Ishikawa (cell line): ENCODE data around the gene SH3RF3.

Experiments
- CEBPB ChIP-seq: IDR thresholded peaks from 2 replicates; pipeline ENCODE4 v1.6.1; 2012
- EP300 ChIP-seq: IDR thresholded peaks from 2 replicates; pipeline ENCODE4 v1.6.1; 2012; ENCODE audit warnings: borderline replicate concordance
- MAX ChIP-seq: IDR thresholded peaks from 2 replicates; pipeline ENCODE4 v1.6.1; 2012
- NFIC ChIP-seq: IDR thresholded peaks from 2 replicates; pipeline ENCODE4 v1.6.1; 2012
- RAD21 ChIP-seq: IDR thresholded peaks from 2 replicates; pipeline ENCODE4 v1.6.1; 2012; ENCODE audit warnings: low read depth
- TAF1 ChIP-seq: IDR thresholded peaks from 2 replicates; pipeline ENCODE4 v1.6.1; 2012; ENCODE audit warnings: low read depth, mild to moderate bottlenecking
- TEAD4 ChIP-seq: IDR thresholded peaks from 2 replicates; pipeline ENCODE4 v1.6.1; 2012
- ZBTB7A ChIP-seq: IDR thresholded peaks from 2 replicates; pipeline ENCODE4 v1.6.1; 2012; ENCODE audit warnings: low read depth

GRCh38 chr2:109453371-109453995, 324.5 kb downstream of the SH3RF3 start:
- no peak for TF ChIP-seq EP300
- TF ChIP-seq CEBPB, result no peak
- no peak for TF ChIP-seq RAD21
- no peak for TF ChIP-seq ZBTB7A
- TF ChIP-seq NFIC, result no peak
- no peak for TF ChIP-seq MAX
- no peak for TF ChIP-seq TAF1
- TF ChIP-seq TEAD4, result no peak
